GM13977 (cell line): Measurements from ENCODE around the gene SEC14L2.

Experiments used
- DNase-seq: peaks from one replicate; pipeline ENCODE4 v3.0.0; 2012; ENCODE audit warnings: low spot score
- in situ Hi-C: fragments of 300-500 bp; cut with MboI; formaldehyde crosslinking; loops from one replicate; pipeline ENCODE4 v1.12.0; 2022; ENCODE audit warnings: low sequenced_read_pairs, low pct_unique_long_range_greater_than_20kb, mixed read lengths, inconsistent platforms; ENCODE audit not compliant: unreplicated experiment
- TF ChIP-seq, protein P1 (sequence below): IDR thresholded peaks from 2 replicates; pipeline ENCODE4 v1.5.1; 2012; ENCODE audit warnings: mild to moderate bottlenecking, control low read depth; ENCODE audit not compliant: insufficient read depth; ENCODE audit errors: extremely low read depth, missing control alignments

The SEC14L2 gene

GRCh38 chr22:30413001-30413400 lies 16.2 kb downstream of the SEC14L2 start:
- no peak for DNase-seq
- TF ChIP-seq, protein P1, sequence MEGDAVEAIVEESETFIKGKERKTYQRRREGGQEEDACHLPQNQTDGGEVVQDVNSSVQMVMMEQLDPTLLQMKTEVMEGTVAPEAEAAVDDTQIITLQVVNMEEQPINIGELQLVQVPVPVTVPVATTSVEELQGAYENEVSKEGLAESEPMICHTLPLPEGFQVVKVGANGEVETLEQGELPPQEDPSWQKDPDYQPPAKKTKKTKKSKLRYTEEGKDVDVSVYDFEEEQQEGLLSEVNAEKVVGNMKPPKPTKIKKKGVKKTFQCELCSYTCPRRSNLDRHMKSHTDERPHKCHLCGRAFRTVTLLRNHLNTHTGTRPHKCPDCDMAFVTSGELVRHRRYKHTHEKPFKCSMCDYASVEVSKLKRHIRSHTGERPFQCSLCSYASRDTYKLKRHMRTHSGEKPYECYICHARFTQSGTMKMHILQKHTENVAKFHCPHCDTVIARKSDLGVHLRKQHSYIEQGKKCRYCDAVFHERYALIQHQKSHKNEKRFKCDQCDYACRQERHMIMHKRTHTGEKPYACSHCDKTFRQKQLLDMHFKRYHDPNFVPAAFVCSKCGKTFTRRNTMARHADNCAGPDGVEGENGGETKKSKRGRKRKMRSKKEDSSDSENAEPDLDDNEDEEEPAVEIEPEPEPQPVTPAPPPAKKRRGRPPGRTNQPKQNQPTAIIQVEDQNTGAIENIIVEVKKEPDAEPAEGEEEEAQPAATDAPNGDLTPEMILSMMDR, result no peak
- in situ Hi-C loops, result no loop called here

DNA sequence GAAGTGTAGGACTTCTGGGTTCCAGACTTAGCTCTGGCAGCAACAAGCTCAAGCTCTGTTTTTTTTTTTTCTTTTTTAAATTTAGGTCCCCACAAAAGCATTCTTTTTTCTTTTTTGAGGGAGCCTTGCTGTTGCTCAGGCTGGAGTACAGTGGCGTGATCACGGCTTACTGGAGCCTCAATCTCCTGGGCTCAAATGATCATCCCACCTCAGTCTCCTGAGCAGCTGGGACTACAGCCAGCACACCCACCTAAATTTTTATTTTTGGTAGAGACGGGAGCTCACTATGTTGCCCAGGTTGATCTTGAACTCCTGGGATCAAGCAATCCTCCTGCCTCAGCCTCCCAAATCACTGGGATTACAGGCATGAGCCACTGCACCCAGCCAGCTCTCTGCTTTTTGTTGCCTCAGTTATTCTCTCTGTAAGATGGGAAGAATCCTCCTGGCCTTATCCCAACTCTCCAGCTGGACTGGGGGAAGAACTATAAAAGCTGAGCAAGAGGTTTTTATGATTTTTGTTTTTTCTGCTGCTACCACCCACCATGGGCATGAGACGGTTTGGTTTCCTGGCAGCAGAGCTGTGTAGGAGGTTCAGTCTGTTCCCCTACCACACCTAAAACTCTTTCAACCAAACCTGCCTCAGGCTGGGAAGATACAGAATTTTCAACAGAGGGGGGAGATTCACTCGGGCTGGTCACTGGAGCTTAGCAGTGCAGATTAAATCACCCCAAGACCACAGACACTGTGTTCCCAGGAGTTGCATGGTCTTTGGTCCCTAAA lies 17.1 kb downstream of the SEC14L2 start:
- DNase-seq, result no peak
- in situ Hi-C loops, result no loop called here
- TF ChIP-seq, protein P1, result no peak

- no peak for DNase-seq
- in situ Hi-C loops, result no loop called here
- TF ChIP-seq, protein P1, result no peak
Observed at GRCh38 chr22:30414525-30415047, 17.8 kb downstream of the SEC14L2 start.

DNA sequence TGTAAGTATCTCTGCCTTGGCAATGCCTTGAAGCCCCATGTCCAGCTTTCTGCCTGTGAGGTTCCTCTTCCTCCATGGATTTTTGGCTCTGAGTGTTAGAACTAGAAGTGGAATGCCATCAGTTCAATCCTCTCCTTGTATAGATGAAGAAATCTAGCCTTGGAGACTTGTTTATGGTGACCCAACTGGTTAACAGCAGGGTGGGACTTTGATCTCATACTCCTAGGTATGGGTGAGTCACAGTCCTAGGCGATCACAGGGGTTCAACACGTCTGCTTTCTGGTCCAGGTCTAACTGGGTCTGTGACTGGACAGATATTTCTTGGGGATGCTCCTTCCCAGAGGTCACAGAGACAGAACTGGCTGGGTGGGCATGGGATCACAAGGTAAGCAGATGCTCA lies 19.6 kb downstream of the SEC14L2 start:
- TF ChIP-seq, protein P1, result no peak
- DNase-seq, result no peak
- in situ Hi-C loops, result no loop called here

- TF ChIP-seq, protein P1, result no peak
- in situ Hi-C loops, result no loop called here
- DNase-seq, result no peak
Observed at GRCh38 chr22:30416837-30417236, 20.0 kb downstream of the SEC14L2 start.

GRCh38 chr22:30420347-30421125 lies 23.7 kb downstream of the SEC14L2 start:
- in situ Hi-C loops, result no loop called here
- TF ChIP-seq, protein P1, result no peak
- DNase-seq, result no peak
